ENCODE results near the gene NSD1. TPM values are rescaled to one million over a fixed set of nuclear protein-coding genes. Genes with fewer than 3 reads are reported as not detected.
"Not testable (repeated sequence)": the region's sequence is repeated elsewhere in the genome, so short reads cannot be mapped to it uniquely, and the experiment has no call there.

Gene NSD1
- polyA plus RNA-seq, 10 donors: 35.1 to 49.7 (median 42.5) TPM

- no peak for DNase-seq
These were observed 35.7 kb downstream of the NSD1 start for GRCh38 chr5:177169271-177169670.

DNA sequence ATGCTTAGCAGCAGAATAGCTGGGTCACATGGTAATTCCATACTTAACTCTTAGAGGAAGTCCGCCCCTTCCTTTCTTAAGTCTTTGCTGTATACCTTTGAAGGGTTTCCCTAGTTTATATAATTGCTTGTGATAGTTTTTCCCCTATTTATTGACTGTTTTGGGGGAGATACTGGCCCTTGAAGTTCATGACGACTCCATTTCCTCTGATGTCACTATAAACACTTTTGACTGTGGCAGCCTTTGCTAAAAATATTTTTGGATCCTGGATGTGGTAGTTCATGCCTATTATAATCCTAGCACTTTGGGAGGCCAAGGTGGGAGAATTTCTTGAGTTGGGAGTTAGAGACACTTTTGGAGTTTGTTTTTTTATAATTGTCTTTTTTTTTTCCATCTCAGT, 38.4 kb downstream of the NSD1 start:
- DNase-seq: no peak

DNA sequence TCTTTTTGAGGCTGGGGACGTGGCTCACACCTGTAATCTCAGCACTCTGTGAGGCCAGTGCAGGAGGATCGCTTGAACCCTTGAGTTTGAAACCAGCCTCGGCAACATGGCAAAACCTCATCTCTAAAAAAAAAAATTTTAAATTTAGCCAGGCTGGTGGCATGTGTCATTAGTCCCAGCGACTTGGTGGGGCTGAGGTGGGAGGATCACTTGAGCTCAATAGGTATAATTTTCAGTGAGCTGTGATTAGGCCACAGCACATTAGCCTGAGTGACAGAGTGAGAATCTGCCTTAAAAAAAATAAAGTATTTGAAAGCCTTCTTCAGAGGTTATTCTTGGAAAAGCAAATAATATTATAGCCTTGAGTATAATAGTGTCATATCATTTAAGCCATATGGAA, 41.8 kb downstream of the NSD1 start:
- DNase-seq: no peak

DNA sequence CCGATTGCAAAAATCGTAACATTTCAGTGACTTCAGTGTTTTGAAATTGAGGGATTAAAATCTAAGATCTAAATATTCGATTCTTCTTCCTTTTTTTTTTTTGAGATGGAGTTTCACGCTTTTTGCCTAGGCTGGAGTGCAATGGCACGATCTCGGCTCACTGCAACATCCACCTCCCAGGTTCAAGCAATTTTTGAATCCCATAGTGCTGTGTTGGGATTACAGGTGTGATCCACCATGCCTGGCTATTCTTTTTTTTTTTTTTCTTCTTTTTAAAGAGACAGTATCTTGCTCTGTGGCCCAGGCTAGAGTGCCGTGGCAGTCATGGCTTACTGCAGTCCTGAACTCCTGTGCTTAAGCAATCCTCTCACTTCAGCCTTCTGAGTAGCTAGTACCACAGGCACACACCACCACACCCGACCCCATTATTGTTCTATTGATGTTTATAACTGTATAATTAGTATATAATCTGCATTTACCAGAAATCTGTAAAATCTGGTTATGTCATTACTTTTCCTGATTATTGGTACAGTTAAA, 42.7 kb downstream of the NSD1 start:
- DNase-seq: no peak

DNA sequence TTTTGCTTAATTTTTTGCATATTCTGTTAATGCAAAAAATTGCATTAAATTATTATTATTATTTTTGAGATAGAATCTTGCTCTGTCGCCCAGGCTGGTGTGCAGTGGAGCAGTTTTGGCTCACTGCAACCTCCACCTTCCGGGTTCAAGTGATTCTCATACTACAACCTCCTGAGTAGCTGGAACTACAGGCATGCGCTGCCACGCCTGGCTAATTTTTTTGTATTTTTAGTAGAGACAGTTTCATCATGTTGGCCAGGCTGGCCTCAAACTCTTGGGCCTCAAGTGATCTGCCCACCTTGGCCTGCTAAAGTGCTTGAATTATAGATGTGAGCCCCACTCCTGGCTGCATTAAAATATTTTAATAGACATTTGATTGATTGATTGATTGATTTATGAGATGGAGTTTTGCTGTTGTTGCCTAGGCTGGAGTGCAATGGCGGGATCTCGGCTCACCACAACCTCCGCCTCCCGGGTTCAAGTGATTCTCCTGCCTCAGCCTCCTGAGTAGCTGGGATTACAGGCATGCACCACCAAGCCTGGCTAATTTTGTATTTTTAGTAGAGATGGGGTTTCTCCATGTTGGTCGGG, 44.4 kb downstream of the NSD1 start:
- DNase-seq: not testable (repeated sequence)

- no peak for DNase-seq
These were observed 45.2 kb downstream of the NSD1 start for GRCh38 chr5:177178733-177179304.

GRCh38 chr5:177179431-177179830, 45.9 kb downstream of the NSD1 start:
- DNase-seq: no peak

DNA sequence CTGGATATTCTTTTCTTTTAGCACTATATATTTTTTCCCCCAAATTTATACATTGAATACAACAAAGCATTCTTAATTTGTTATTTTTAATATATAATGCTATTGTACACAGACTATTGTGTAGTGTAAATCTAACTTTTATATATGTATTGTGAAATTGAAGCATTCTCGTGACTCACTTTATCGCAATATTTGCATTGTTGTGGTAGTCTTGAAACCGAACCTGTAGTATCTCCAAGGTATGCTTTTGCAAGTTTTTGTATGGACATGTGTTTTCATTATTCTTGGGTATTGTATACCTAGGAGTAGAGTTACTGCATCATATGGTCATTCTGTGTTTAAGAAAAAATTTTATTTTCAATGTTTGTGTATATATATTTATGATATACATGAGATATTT, 49.6 kb downstream of the NSD1 start:
- no peak for DNase-seq

GRCh38 chr5:177183766-177184360, 50.3 kb downstream of the NSD1 start:
- no peak for DNase-seq

DNA sequence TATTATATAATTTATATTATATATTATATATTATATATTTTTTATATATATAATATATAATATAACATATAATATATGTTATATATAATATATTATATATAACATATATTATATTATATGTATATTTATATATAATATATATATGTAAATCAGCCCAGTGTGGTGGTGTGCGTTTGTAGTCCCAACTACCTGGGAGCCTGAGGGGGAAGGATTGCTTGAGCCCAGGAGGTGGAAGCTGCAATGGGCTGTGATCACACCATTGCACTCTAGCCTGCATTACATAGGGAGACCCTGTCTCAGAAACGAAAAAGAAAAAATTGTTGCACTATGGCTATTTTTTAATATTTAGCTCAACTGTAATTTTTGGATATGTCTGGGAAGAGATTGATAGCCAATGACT, 52.4 kb downstream of the NSD1 start:
- no peak for DNase-seq

- no peak for DNase-seq
These were observed 53.1 kb downstream of the NSD1 start for GRCh38 chr5:177186645-177187044.

DNA sequence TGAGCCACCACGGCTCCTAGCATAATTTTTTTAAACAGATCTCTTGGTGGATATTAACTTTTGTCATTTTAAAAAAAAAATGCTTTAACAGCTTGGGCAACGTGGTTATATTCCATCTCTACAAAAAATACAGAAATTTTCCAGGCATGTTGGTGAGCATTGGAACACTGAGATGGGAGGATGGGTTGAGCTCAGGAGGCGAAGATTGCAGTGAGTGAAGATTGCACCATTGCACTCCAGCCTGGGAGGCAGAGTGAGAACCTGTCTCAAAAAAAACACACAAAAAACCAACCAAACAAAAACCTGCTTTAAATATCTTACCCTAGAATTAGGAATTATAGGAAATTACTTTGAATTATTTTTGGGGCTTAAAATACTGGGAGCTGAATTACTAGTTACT, 55.2 kb downstream of the NSD1 start:
- DNase-seq: no peak

DNA sequence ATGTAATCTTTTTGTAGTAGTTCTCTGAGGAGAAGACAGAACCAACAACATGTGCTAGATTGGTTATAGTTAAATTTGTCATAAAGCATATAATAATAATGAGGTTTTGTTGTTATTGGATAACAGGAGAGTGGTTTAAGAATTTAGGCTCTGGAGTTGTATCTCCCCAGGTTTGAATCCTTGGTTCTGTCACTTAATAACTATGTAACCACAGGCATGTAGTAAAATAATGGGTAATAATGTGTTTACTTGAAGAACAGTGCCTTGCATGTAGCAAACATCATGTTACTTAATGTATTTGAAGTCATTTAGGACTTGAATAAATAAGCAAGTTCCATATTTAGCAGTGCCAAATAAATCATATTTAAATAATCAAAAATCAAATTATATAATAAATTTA, 55.8 kb downstream of the NSD1 start:
- DNase-seq: no peak

GRCh38 chr5:177189965-177190364, 56.4 kb downstream of the NSD1 start:
- no peak for DNase-seq

DNA sequence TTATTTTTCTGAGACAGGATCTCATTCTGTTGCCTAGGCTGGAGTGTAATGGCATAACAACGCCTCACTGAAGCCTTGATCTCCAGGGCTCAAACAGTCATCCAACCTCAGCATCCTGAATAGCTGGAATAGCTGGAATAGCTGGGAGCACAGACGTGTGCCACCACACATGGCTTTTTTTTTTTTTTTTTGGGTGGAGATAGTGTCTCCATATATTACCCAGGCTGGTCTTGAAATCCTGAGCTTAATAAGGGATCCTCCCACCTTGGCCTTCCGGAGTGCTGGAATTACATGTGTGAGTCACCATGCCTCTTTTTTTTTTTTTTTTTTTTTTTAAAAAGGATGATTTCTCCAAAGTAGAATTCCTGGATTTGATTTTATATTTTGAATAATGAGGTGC, 60.7 kb downstream of the NSD1 start:
- peak; percentile 7 to 90 (median 10) for DNase-seq

DNA sequence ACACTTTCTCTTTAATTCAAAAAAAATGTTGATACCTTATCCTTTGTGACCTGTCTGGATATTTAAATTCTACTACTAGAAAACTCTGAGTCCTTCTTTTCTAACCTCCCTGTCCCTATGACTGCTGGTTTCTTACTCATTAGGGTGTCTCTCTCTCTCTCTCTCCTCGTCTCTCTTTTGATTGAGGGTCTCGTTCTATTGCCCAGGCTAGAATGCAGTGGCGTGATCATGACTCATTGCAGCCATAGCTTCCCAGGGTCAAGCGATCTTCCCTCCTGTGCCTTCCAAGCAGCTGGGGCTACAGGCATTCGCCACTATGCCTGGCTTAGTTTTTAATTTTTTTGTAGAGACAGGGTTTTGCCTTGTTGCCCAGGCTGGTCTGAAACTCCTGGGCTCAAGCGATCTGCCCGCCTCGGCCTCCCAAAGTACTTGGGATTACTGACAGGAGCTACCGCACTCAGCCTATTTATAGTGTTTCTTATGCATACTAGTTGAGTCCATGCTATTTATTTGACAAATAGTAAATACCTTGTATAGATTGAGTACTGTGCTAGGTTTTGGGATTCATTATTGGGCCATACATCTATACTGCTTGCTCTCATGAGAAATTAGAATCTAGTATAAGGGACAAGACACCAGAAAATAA, 61.9 kb downstream of the NSD1 start:
- DNase-seq: no peak

DNA sequence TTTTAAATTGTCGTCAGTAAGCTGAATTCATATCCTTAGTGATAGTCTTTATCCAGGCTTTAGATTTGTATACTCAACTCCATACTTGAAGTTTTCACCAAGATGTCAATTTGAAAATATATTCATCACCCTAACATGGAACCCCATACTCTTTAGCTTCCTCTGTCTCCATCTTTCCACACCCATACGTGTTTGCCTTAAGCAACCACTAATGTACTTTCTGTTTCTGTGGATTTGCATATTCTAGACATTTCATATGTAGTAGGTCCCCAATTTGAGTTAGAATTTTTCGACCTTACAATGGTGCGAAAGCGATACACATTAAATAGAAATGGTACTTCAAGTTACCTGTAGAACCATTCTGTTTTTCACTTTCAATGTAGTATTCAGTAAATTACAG, 65.2 kb downstream of the NSD1 start:
- no peak for DNase-seq

DNA sequence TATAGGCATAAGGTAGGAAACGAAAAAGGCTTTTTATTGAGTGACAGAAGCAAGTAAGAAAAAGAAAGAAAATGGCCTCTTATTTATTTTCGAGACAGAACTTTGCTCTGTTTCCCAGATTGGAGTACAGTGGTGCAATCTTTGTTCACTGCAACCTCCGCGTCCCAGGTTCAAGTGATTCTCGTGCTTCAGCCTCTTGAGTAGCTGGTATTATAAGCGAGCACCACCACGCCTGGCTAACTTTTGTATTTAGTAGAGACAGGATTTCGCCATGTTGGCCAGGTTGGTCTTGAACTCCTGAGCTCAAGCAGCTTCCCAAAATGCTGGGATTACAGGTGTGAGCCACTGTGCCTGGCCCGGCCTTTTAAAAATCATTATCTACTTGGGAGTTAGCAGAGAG, 70.7 kb downstream of the NSD1 start:
- DNase-seq: no peak

GRCh38 chr5:177209610-177210009, 76.0 kb downstream of the NSD1 start:
- DNase-seq: no peak

DNA sequence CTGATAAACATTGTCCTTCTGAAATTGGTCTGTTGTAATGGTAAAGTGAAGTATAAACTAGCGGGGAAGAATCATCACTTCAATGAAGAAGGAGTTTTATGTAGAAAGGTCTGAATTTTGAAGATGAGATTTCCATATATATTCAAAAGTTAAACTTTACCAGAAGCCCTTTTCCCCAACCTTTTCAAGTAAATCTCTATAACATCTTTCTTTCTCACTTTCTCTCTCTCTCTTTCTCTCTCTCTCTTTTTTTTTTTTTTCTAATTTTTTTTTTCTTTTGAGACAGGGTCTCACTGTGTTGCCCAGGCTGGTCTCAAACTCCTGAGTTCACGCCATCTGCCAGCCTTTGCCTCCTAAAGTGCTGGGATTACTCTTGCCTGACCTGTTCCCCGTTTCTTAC, 78.7 kb downstream of the NSD1 start:
- no peak for DNase-seq

- no peak for DNase-seq
These were observed 87.0 kb downstream of the NSD1 start for GRCh38 chr5:177220576-177220975.

DNA sequence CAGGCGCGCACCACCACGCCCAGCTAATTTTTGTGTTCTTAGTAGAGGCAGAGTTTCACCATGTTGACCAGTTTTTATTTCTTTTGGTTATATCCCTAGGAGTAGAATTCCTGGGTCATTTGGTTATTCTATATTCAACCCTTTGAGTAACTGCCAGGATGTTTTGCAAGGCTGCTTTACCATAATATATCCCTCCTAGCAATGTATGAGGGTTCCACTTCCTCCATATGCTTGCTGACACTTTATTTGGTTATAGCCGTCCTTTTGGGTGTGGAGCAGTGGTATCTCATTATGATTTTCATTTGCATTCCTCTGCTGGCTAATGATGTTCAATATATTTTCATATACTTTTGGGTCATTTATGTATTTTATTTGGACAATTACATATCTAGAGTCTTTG, 88.7 kb downstream of the NSD1 start:
- DNase-seq: no peak

- no peak for DNase-seq
These were observed 92.2 kb downstream of the NSD1 start for GRCh38 chr5:177225798-177226197.

All from muscle of back (tissue), 11 donors.